ENCODE measurements around the gene KCNMB2.

KCNMB2 gene

DNA sequence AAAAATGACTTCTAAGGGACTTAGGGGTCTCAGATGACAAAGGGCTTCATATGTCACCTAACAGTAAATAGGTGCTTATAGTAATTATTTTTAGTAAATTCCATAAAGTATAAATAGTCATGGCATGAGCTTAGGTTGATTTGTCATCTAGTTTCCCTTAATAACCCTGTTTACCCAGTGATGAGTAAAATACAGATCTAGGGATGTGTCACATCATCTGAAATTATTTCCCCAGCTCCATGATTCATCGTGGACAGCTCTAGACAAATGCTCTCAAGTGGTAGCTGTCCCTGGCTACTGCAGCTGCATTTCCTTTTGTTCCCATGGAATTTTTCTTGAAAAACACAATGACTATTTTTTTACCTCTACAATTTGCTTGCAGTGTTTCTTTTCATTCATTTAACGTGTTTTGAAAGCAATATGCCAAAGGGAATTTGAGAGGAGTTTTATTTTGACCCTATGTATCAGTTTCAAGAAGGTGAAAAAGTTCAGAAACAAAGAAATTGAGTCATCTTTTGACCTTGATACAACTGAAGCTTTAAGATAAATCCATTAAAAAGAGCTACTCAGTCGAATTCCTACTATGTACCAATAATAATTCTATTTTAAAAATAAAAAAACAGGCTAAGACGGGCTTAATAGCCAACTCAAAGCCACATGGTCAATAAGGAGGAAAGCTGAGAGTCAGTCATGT lies 241.6 kb downstream of the KCNMB2 start:
- H3K27ac ChIP-seq (replicated peaks), result no peak overlapping the region
- TF ChIP-seq, protein P1, sequence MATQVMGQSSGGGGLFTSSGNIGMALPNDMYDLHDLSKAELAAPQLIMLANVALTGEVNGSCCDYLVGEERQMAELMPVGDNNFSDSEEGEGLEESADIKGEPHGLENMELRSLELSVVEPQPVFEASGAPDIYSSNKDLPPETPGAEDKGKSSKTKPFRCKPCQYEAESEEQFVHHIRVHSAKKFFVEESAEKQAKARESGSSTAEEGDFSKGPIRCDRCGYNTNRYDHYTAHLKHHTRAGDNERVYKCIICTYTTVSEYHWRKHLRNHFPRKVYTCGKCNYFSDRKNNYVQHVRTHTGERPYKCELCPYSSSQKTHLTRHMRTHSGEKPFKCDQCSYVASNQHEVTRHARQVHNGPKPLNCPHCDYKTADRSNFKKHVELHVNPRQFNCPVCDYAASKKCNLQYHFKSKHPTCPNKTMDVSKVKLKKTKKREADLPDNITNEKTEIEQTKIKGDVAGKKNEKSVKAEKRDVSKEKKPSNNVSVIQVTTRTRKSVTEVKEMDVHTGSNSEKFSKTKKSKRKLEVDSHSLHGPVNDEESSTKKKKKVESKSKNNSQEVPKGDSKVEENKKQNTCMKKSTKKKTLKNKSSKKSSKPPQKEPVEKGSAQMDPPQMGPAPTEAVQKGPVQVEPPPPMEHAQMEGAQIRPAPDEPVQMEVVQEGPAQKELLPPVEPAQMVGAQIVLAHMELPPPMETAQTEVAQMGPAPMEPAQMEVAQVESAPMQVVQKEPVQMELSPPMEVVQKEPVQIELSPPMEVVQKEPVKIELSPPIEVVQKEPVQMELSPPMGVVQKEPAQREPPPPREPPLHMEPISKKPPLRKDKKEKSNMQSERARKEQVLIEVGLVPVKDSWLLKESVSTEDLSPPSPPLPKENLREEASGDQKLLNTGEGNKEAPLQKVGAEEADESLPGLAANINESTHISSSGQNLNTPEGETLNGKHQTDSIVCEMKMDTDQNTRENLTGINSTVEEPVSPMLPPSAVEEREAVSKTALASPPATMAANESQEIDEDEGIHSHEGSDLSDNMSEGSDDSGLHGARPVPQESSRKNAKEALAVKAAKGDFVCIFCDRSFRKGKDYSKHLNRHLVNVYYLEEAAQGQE (IDR thresholded peaks at IDR 0.05; ENCODE audit: insufficient replicate concordance, low read depth), result no peak
- TF ChIP-seq GABPA (IDR thresholded peaks at IDR 0.05; ENCODE audit: low read depth) (no peak), POLR2AphosphoS5 (IDR thresholded peaks at IDR 0.05; ENCODE audit: low read depth) (no peak), SPI1 (IDR thresholded peaks at IDR 0.05; ENCODE audit: borderline replicate concordance, low read depth) (no peak), CTCF (IDR thresholded peaks at IDR 0.05; ENCODE audit: insufficient read depth, low read length) (no peak)
- H3K27me3 ChIP-seq (ENCODE audit: insufficient read depth, poor library complexity, severe bottlenecking), result no peaks in the 10 kb centered on the region
- DNase-seq (ENCODE audit: low read depth in 1 of 2, low spot score in 1 of 2), result no peak
- H3K4me3 ChIP-seq (replicated peaks; ENCODE audit: insufficient read depth, low read length), result no peak overlapping the region

DNA sequence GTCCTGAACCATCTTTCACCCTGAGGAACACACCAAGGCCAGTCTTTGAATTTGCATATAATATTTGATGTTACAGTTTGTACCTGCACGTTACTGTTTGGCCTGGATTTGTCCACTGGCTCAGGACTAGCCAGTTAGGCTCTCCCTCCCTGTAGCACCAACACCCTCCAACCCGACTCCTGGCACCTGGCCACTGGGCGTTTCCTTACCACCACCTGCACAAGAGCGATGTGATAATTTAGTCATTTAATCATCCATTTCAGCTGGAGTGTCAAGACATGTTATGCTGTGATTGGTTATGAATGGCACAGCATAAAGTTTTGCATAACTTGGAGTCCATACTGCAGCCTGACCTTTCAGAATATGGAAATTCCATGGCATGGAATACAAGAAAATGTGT lies 242.4 kb downstream of the KCNMB2 start:
- DNase-seq (ENCODE audit: low read depth in 1 of 2, low spot score in 1 of 2), result no peak
- Histone ChIP-seq H3K27me3 (ENCODE audit: insufficient read depth, poor library complexity, severe bottlenecking) (no peaks in the 10 kb centered on the region), H3K4me3 (replicated peaks; ENCODE audit: insufficient read depth, low read length) (no peak overlapping the region), H3K27ac (replicated peaks) (no peak overlapping the region)
- TF ChIP-seq GABPA (IDR thresholded peaks at IDR 0.05; ENCODE audit: low read depth) (no peak), CTCF (IDR thresholded peaks at IDR 0.05; ENCODE audit: insufficient read depth, low read length) (no peak), SPI1 (IDR thresholded peaks at IDR 0.05; ENCODE audit: borderline replicate concordance, low read depth) (no peak), POLR2AphosphoS5 (IDR thresholded peaks at IDR 0.05; ENCODE audit: low read depth) (no peak)
- TF ChIP-seq, protein P1 (IDR thresholded peaks at IDR 0.05; ENCODE audit: insufficient replicate concordance, low read depth), result no peak

- no peak for TF ChIP-seq CTCF (IDR thresholded peaks at IDR 0.05; ENCODE audit: insufficient read depth, low read length)
- Histone ChIP-seq H3K4me3 (replicated peaks; ENCODE audit: insufficient read depth, low read length) (no peak overlapping the region), H3K27me3 (ENCODE audit: insufficient read depth, poor library complexity, severe bottlenecking) (no peaks in the 10 kb centered on the region), H3K27ac (replicated peaks) (no peak overlapping the region)
- DNase-seq (ENCODE audit: low read depth in 1 of 2, low spot score in 1 of 2), result no peak
These were observed 249.7 kb downstream of the KCNMB2 start for GRCh38 chr3:178785961-178786360.

- no peak for TF ChIP-seq GABPA (IDR thresholded peaks at IDR 0.05; ENCODE audit: low read depth)
- TF ChIP-seq SPI1 (IDR thresholded peaks at IDR 0.05; ENCODE audit: borderline replicate concordance, low read depth), result no peak
- TF ChIP-seq CTCF (IDR thresholded peaks at IDR 0.05; ENCODE audit: insufficient read depth, low read length), result no peak
- TF ChIP-seq, protein P1 (IDR thresholded peaks at IDR 0.05; ENCODE audit: insufficient replicate concordance, low read depth), result no peak
- TF ChIP-seq POLR2AphosphoS5 (IDR thresholded peaks at IDR 0.05; ENCODE audit: low read depth), result no peak
- Histone ChIP-seq H3K27ac (replicated peaks) (no peak overlapping the region), H3K27me3 (ENCODE audit: insufficient read depth, poor library complexity, severe bottlenecking) (no peaks in the 10 kb centered on the region), H3K4me3 (replicated peaks; ENCODE audit: insufficient read depth, low read length) (no peak overlapping the region)
- no peak for DNase-seq (ENCODE audit: low read depth in 1 of 2, low spot score in 1 of 2)
These were observed 251.7 kb downstream of the KCNMB2 start for GRCh38 chr3:178787960-178788359.

Measured in HL-60 (cell line).